NCI-H2196 (cell line): ENCODE data around the gene ANXA6.
"Not testable (repeated sequence)": the region's sequence is repeated elsewhere in the genome, so short reads cannot be mapped to it uniquely, and the experiment has no call there.

ENCODE experiments used
- DNase-seq: peaks from one replicate; lab custom pipeline; 2025; ENCODE audit not compliant: unreplicated experiment; lab: John Stamatoyannopoulos, UW

ANXA6 gene

DNA sequence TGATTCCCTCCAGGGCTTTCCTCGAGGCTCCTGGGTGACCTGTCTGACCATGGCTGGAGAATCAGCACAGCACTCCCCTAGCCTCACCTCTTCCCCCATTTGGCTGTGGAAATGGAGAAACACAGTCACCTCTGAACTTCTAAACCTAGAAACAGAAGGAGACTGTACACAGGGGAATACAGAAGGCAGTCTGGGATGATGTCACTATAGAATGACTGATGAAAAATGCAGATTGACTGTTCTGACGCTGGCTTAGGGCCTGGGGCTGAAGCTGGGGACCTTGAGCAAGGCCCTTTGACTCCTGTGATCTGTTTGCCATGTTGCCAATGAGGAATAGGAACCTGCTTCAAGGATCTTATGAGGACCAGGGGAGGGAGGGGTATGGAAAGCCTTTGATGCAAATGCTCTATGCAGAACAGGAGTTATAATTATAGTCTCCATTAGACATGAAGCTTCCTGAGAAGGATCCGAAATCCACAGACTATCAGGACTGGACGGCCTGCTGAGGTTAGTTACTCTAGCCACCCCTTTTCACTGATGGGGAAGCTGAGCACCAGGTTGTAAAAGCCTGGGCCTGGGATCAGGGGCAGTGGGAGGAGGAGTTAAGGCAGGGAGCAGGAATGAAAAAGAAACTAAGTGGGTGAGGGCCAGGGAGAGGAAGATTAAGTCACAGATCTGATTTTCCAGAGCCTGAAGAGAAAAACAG lies 24.4 kb upstream of the ANXA6 start:
- no peak for DNase-seq

GRCh38 chr5:151180291-151180690 lies 22.7 kb upstream of the ANXA6 start:
- DNase-seq: no peak

- no peak for DNase-seq
Measured at GRCh38 chr5:151179489-151179840, 21.9 kb upstream of the ANXA6 start.

- no peak for DNase-seq
Measured at GRCh38 chr5:151178777-151179488, 21.4 kb upstream of the ANXA6 start.

GRCh38 chr5:151178372-151178771 lies 20.8 kb upstream of the ANXA6 start:
- DNase-seq: no peak

DNA sequence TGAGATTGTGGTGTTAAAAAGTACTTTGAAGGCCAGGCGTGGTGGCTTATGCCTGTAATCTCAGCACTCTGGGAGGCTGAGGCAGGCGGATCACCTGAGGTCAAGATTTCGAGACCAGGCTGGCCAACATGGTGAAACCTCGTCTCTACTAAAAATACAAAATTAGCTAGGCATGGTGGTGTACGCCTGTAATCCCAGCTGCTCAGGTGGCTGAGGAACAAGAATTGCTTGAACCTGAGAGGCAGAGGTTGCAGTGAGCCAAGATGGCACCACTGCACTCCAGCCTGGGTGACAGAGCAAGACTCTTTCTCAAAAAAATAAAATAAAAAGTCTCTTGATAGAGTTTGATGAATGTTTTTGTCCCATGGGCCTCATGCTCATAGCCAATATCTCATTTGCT lies 18.7 kb upstream of the ANXA6 start:
- DNase-seq: not testable (repeated sequence)

- no peak for DNase-seq
Measured at GRCh38 chr5:151174612-151175101, 17.1 kb upstream of the ANXA6 start.

DNA sequence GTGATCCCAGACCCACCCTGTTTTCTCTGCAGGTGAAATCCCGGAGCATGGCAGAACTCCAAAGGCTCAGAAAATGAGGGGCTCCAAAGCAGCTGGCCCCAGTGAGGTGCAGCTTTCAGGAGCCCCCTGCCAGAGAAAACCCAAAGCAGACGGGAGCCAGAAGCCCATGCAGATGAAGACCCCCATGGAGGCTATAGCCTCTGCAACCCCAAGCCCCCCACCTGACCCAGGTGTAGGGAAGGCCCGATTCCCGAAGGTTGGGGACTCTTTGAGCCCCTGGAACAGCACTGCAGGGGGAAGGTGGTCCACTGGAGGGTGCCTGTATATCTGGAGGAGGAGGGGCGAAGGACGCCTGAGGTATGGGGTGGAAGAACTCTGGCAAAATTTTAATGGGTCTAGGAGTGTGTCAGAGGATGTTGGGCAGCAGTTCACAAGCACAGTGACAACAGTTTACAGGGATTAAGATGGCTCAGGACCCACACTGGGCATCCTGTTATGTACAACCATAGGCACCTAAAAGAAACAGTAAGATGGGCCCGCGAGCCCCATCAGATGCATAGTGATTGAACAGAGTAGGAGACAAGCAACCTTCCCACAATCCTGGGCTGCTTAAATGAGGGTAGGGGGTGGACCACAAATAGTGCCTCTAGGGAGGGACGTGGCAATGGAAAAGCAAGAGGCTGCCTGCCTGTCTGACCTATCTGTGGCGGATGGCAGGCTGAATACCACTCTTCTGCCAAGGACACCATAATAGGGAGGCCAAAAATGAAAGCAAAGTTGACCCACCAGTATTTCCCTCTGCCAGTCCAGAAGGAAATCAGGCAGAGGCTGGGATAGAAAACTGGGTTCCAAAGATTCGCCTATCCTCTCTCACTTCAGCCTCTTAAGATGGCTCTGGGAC lies 16.4 kb upstream of the ANXA6 start:
- no peak for DNase-seq

DNA sequence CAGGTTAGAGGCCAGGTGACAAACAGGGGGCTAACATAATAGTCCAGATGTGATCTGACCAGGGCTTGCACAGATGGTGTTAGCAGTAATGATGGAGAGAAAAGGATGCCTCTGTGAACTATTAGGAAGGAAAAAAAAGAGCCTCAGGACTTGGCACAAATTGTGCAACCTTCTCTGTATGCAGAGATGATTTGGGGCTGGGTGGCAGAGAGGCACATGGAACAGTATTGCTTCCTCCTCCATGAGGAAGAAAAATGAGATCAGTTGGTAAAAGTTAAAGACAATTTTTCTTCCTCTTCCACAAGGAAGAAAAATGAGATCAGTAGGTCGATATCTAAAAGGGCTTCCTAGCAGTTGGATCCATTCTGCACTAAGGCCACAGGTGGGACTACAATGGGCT lies 13.9 kb upstream of the ANXA6 start:
- DNase-seq: no peak

DNA sequence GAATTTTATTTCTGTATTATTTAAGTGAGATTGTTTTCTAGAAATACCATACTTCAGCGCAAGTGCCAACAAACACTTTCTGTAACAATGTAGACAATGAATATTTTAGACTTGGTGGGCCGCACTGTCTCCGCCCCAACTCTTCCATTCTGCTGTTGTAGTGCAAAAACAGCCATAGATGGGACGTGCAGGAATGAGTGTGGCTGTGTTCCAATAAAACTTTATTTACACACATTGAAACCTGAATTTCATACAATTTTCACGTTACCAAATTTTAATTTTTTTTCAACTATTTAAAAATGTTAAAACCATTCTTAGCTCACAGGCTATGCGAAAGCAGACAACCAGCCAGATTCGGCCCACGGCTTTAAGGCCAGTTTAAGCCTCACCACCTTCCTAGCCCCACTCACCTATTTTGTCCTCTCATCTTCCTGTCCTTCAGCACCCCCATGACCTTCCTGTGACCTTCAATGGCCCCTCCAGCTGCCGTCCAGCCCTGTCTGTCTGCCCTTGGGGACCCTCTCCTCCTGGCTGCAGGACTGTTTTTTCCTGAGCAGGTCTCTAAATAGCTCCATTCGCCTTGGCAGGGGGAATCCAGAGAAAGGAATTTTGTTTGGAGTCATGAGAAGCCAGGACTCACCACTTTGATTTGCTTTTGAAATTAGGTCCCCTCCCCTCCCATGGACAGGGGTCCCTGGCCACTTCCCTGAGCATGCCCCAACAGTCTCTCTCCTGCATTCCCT lies 11.2 kb upstream of the ANXA6 start:
- no peak for DNase-seq

- no peak for DNase-seq
Measured at GRCh38 chr5:151167022-151167421, 9.4 kb upstream of the ANXA6 start.

- peak; percentile 76 for DNase-seq
Measured at GRCh38 chr5:151164687-151165392, 7.3 kb upstream of the ANXA6 start.

GRCh38 chr5:151162776-151163175 lies 5.2 kb upstream of the ANXA6 start:
- no peak for DNase-seq

DNA sequence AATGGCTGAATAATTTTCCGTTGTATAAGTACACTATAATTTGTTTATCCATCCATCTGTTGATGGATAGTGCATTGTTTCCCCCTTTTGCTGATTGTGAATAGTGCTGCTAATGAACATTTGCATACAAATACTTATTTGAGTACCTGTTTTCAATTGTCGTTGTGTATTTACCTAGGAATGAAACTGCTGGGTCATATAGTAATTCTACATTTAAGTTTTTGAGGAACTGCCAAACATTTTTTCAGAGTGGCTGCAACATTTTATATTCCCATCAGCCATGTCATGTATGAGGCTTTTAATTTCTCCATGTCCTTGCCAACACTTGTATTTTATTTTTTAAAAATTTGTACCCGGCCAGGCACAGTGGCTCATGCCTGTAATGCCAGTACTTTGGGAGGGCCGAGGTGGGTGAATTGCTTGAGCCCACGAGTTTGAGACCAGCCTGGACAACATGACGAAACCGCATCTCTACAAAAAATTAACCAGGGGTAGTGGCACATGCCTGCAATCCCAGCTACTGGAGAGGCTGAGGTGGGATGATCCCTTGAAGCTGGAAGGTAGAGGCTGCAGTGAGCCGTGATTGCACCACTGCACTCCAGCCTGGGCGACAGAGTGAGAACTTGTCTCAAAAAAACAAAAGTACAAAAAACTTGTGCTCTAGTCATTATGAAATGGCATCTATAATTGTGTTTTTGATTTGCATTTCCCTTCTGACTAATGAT lies 2.2 kb upstream of the ANXA6 start:
- DNase-seq: no peak

DNA sequence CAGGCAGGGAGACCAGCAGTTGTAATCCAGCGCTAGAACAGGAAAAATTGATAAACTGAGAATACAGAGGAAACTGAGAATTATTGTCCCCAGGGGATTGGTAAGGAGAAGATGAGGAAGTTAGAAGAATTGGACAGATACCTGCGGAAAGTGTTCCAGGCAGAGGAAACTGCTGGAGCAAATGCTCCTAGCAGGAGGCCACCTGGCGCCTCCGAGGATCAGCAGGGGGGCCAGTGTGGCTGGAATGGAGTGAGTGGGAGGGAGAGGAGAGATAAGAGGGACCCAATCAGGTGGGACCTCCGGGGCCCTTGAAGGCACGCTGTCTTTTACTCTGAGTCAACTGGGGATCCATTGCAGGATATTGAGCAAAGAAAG lies 695 bp upstream of the ANXA6 start:
- DNase-seq: no peak

GRCh38 chr5:151156507-151157420 lies 815 bp downstream of the ANXA6 start:
- no peak for DNase-seq

GRCh38 chr5:151155775-151156506 lies 1.6 kb downstream of the ANXA6 start:
- no peak for DNase-seq
